Measurements from ENCODE around the gene AKT1. TPM values are rescaled to one million over a fixed set of nuclear protein-coding genes. Genes with fewer than 3 reads are reported as not detected.

The AKT1 gene
- total and polyA plus RNA-seq, 2 of the 13 experiments (the other 11 are each of a cell fraction or from before 2014, with no cell fraction given) = 96.2 to 116 TPM

DNA sequence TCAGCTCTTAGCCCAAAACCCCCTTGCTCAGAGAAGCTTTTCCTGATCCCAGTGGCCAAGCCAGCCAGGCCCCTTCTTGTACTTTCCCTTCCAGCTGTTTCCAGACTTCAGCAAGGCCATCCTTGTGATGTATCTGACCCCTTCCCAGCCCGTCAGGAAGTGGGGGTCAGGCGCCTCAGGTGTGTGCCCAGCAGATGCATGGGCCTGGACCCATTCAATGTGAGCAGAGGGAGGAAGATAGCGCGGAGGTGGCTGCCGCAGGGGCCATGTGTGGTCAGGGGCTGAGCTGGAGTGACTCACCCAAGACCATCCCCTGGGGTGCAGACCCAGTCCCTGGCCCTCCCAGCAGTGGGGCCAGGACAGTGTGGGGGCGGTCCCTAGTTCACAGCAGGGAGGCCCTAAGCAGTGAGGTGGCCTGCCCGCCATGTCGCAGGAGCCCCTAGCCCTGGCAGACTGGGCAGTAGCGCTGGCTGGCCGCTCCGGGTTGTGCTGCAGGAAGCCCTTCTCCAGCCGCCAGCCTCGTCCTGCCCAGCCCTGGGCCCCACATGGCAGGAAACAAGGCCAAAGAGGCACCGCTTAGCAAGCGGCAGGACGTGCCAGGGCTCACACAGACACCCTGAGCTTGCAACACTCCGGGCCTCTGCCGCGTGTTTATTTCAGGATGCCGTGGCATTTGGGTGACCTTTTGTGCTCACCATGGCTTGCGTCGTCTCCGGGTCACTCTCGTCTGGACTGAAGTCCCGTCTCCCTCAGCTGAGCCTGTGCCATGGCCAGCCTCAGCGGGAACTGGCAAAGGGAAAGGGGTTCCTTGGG lies 59.5 kb downstream of the AKT1 start (continued):
- TF ChIP-seq THRA (CRISPR knock-in tag; IDR thresholded peaks at IDR 0.05; ENCODE audit: borderline replicate concordance) (peak; percentile 71), ZSCAN25 (CRISPR knock-in tag; IDR thresholded peaks at IDR 0.05) (peak; percentile 83), ZNF317 (CRISPR knock-in tag; IDR thresholded peaks at IDR 0.05) (peak; percentile 75; the same call in 1 of the 2 replicates), CC2D1A (CRISPR knock-in tag; IDR thresholded peaks at IDR 0.05) (no peak), NONO (IDR thresholded peaks at IDR 0.05) (no peak), NONO (CRISPR knock-in tag; conservative IDR thresholded peaks at IDR 0.05) (peak; percentile 79), SRSF9 (IDR thresholded peaks at IDR 0.05; ENCODE audit: borderline replicate concordance, insufficient read depth, low read depth, low read length, poor library complexity, severe bottlenecking) (no peak), ZNF747 (CRISPR knock-in tag; IDR thresholded peaks at IDR 0.05; ENCODE audit: borderline replicate concordance) (peak; percentile 87), ZNF136 (CRISPR knock-in tag; IDR thresholded peaks at IDR 0.05; ENCODE audit: low read depth) (0 out of 2 replicates have a peak, but pooled peaks have one; percentile 55), MYC (CRISPR knock-in tag; IDR thresholded peaks at IDR 0.05; ENCODE audit: borderline replicate concordance) (peak; percentile 99), ZNF740 (CRISPR knock-in tag; IDR thresholded peaks at IDR 0.05) (no peak), ZNF546 (CRISPR knock-in tag; conservative IDR thresholded peaks at IDR 0.05) (peak; percentile 48; the same call in 1 of the 2 replicates), TCF12 (IDR thresholded peaks at IDR 0.05) (no peak), TCF12 (CRISPR knock-in tag; IDR thresholded peaks at IDR 0.05) (peak; percentile 93; the same call in 1 of the 2 replicates), ZNF724P (CRISPR knock-in tag; IDR thresholded peaks at IDR 0.05; ENCODE audit: borderline replicate concordance) (peak; percentile 87; the same call in 1 of the 2 replicates), KLF16 (CRISPR knock-in tag; IDR thresholded peaks at IDR 0.05) (peak in 1 of 2 experiments; percentile 51; a peak in 1 of 4 replicates), NFYC (CRISPR knock-in tag; IDR thresholded peaks at IDR 0.05) (peak; percentile 52; the same call in 1 of the 2 replicates), HNF4G (IDR thresholded peaks at IDR 0.05; ENCODE audit: borderline replicate concordance, low read depth, low read length) (peak; percentile 54; the same call in 1 of the 2 replicates), HNF4G (CRISPR knock-in tag; IDR thresholded peaks at IDR 0.05; ENCODE audit: borderline replicate concordance, low read depth) (peak; percentile 84; the same call in 1 of the 2 replicates), KDM5B (CRISPR knock-in tag; IDR thresholded peaks at IDR 0.05; ENCODE audit: borderline replicate concordance) (peak; percentile 78; the same call in 1 of the 2 replicates), DMAP1 (CRISPR knock-in tag; IDR thresholded peaks at IDR 0.05) (peak; percentile 79), RBFOX2 (IDR thresholded peaks at IDR 0.05; ENCODE audit: low read depth, low read length) (peak; percentile 77), SMARCE1 (IDR thresholded peaks at IDR 0.05; ENCODE audit: borderline replicate concordance) (no peak), SRY (CRISPR knock-in tag; IDR thresholded peaks at IDR 0.05) (peak; percentile 31; the same call in 1 of the 2 replicates), YEATS2 (CRISPR knock-in tag; IDR thresholded peaks at IDR 0.05; ENCODE audit: borderline replicate concordance) (peak; percentile 67; the same call in 1 of the 2 replicates)
- TF ChIP-seq, protein P1, sequence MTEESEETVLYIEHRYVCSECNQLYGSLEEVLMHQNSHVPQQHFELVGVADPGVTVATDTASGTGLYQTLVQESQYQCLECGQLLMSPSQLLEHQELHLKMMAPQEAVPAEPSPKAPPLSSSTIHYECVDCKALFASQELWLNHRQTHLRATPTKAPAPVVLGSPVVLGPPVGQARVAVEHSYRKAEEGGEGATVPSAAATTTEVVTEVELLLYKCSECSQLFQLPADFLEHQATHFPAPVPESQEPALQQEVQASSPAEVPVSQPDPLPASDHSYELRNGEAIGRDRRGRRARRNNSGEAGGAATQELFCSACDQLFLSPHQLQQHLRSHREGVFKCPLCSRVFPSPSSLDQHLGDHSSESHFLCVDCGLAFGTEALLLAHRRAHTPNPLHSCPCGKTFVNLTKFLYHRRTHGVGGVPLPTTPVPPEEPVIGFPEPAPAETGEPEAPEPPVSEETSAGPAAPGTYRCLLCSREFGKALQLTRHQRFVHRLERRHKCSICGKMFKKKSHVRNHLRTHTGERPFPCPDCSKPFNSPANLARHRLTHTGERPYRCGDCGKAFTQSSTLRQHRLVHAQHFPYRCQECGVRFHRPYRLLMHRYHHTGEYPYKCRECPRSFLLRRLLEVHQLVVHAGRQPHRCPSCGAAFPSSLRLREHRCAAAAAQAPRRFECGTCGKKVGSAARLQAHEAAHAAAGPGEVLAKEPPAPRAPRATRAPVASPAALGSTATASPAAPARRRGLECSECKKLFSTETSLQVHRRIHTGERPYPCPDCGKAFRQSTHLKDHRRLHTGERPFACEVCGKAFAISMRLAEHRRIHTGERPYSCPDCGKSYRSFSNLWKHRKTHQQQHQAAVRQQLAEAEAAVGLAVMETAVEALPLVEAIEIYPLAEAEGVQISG (CRISPR knock-in tag; IDR thresholded peaks at IDR 0.05) = peak; percentile 80
